BE2C (cell line): ENCODE measurements around the gene GPT2.
A peak's percentile ranks its signal among the peaks of the same experiment; 100 is the strongest.

Source experiments
- DNase-seq: peaks from one replicate; pipeline ENCODE4 v3.0.0-alpha.2; 2020
- H3K27me3 ChIP-seq: fragments of 250-450 bp; sonication (Bioruptor Pico); 2 replicates; pipeline ENCODE4 v1.5.1; 2020; ENCODE audit warnings: mild to moderate bottlenecking
- H3K36me3 ChIP-seq: fragments of 250-450 bp; sonication (Bioruptor Pico); 2 replicates; pipeline ENCODE4 v1.5.1; 2020; ENCODE audit warnings: mild to moderate bottlenecking
- H3K4me1 ChIP-seq: fragments of 250-450 bp; sonication (Bioruptor Pico); 2 replicates; pipeline ENCODE4 v1.5.1; 2020
- H3K4me3 ChIP-seq: 2 replicates; pipeline ENCODE4 v1.5.1; 2011; ENCODE audit warnings: low read depth, low read length
- H3K9me3 ChIP-seq: fragments of 250-450 bp; sonication (Bioruptor Pico); 2 replicates; pipeline ENCODE4 v1.5.1; 2020
- TF ChIP-seq, protein P1 (sequence below): IDR thresholded peaks from 2 replicates; pipeline ENCODE4 v1.5.1; 2012; ENCODE audit warnings: mild to moderate bottlenecking, low read depth, low read length

GPT2 gene

DNA sequence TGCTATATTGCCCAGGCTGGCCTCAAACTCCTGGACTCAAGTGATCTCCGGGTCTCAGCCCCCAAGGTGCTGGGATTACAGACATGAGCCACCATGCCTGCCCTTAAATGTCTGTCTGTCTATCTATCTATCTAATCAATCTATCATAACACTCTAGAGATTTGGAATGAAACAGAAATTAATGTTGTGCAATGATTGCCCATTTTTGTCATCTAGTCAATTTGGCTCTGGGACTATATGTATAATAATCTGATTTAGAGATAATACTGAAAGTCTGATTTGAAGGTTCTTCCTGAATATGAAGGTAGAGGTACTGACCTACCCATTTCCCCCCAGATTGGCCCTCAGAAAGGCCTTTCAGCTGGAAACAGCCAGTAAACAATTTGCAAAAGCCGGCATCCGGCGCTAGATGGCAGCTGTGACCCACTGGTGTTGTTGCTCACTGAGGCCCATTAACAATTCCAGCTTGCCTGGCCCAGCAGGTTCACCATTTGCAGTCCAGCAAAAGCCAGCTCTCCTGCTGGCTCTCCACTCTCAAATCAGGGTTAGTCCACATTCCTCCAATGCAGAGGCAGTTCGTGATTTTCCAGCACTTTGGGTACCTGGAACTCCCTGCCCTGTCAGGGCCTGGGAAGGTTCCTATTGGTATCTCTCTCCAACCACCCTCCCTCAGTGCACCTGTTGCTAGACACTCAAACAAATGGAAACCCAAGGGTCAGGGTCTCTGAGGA lies 30.3 kb upstream of the GPT2 start:
- no peaks in the 10 kb centered on the region for H3K36me3 ChIP-seq
- no peaks in the 10 kb centered on the region for H3K4me1 ChIP-seq
- no peaks in the 10 kb centered on the region for H3K9me3 ChIP-seq
- DNase-seq = peak; percentile 79
- no peak overlapping the region for H3K4me3 ChIP-seq
- no peaks in the 10 kb centered on the region for H3K27me3 ChIP-seq
- TF ChIP-seq, protein P1, sequence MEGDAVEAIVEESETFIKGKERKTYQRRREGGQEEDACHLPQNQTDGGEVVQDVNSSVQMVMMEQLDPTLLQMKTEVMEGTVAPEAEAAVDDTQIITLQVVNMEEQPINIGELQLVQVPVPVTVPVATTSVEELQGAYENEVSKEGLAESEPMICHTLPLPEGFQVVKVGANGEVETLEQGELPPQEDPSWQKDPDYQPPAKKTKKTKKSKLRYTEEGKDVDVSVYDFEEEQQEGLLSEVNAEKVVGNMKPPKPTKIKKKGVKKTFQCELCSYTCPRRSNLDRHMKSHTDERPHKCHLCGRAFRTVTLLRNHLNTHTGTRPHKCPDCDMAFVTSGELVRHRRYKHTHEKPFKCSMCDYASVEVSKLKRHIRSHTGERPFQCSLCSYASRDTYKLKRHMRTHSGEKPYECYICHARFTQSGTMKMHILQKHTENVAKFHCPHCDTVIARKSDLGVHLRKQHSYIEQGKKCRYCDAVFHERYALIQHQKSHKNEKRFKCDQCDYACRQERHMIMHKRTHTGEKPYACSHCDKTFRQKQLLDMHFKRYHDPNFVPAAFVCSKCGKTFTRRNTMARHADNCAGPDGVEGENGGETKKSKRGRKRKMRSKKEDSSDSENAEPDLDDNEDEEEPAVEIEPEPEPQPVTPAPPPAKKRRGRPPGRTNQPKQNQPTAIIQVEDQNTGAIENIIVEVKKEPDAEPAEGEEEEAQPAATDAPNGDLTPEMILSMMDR = peak; percentile 91

- Histone ChIP-seq H3K9me3 (no peaks in the 10 kb centered on the region), H3K4me1 (no peaks in the 10 kb centered on the region), H3K4me3 (no peak overlapping the region), H3K27me3 (no peaks in the 10 kb centered on the region), H3K36me3 (no peaks in the 10 kb centered on the region)
- no peak for DNase-seq
- TF ChIP-seq, protein P1 = no peak
These were observed 29.3 kb upstream of the GPT2 start for GRCh38 chr16:46854846-46855245.

GRCh38 chr16:46855389-46855788 lies 28.8 kb upstream of the GPT2 start:
- no peak for DNase-seq
- no peaks in the 10 kb centered on the region for H3K36me3 ChIP-seq
- no peaks in the 10 kb centered on the region for H3K27me3 ChIP-seq
- no peaks in the 10 kb centered on the region for H3K4me1 ChIP-seq
- TF ChIP-seq, protein P1 = no peak
- H3K4me3 ChIP-seq = no peak overlapping the region
- no peaks in the 10 kb centered on the region for H3K9me3 ChIP-seq

- Histone ChIP-seq H3K4me1 (no peaks in the 10 kb centered on the region), H3K27me3 (no peaks in the 10 kb centered on the region), H3K4me3 (no peak overlapping the region), H3K9me3 (no peaks in the 10 kb centered on the region), H3K36me3 (no peaks in the 10 kb centered on the region)
- TF ChIP-seq, protein P1 = peak; percentile 58
- peak; percentile 30 for DNase-seq
These were observed 26.7 kb upstream of the GPT2 start for GRCh38 chr16:46857368-46857945.

- Histone ChIP-seq H3K9me3 (no peaks in the 10 kb centered on the region), H3K4me1 (no peaks in the 10 kb centered on the region), H3K27me3 (no peaks in the 10 kb centered on the region), H3K4me3 (no peak overlapping the region), H3K36me3 (no peaks in the 10 kb centered on the region)
- no peak for DNase-seq
- TF ChIP-seq, protein P1 = no peak
These were observed 26.0 kb upstream of the GPT2 start for GRCh38 chr16:46858151-46858550.

DNA sequence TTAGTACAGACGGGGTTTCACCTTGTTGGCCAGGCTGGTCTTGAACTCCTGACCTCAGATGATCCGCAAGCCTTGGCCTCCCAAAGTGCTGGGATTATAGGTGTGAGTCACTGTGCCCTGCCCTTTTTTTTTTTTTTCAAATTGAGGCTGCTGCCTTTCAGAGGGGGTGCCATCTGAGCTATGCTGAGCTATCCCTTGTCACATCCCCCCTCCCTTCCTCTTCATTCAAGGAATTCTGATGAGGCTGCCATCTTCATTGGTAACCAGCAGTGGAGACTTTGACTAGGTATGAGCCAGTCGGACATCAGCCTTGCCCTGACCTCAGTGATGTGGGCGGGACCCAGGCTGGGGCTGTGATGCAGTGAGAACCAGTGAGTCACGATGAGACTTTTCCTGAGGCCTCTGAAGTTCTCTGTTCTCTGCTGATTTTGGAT lies 24.4 kb upstream of the GPT2 start:
- H3K9me3 ChIP-seq = no peaks in the 10 kb centered on the region
- TF ChIP-seq, protein P1 = no peak
- no peaks in the 10 kb centered on the region for H3K4me1 ChIP-seq
- H3K4me3 ChIP-seq = no peak overlapping the region
- no peaks in the 10 kb centered on the region for H3K36me3 ChIP-seq
- DNase-seq = no peak
- no peaks in the 10 kb centered on the region for H3K27me3 ChIP-seq
